GM20431 (cell line): ENCODE data around the gene RGS1.

Experiments
- in situ Hi-C: fragments of 300-500 bp; cut with MseI, MboI; formaldehyde crosslinking; loops from one replicate; pipeline ENCODE4 v1.15.0; 2020; ENCODE audit warnings: low sequenced_read_pairs; ENCODE audit not compliant: unreplicated experiment

The RGS1 gene

GRCh38 chr1:192579010-192579738 lies 3.6 kb downstream of the RGS1 start:
- in situ Hi-C loops = no loop called here

DNA sequence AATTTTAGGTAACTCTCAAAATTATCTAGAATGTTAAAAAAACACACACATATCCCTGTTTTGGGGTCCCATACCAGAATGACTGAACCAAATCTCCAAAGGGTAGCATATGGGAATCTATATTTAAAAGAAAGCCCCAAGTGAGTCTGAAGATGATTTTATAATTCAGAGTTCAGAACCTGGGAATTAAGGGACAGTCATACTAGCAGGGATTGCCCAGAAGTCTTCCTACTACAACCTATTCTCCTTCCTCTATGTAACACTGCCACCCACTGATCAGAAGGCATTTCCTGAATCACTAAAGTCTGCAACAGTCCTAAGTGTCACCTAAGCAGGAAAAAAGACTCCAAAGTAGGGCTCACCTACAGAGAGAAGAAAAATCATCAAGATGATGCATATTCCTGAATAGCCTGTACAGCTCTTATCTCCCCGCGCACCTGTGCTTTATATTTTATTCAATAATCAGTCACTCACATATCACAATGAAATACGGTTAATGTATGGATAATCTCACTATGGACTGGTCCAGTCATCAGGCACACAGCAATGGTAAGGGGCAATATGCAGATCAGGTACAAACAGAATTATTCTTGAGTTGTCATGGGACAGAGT lies 4.9 kb downstream of the RGS1 start:
- in situ Hi-C loops = no loop called here

- in situ Hi-C loops = no loop called here
Measured at GRCh38 chr1:192581131-192581927, 5.8 kb downstream of the RGS1 start.

GRCh38 chr1:192584866-192585265 lies 9.3 kb downstream of the RGS1 start:
- in situ Hi-C loops = no loop called here

- in situ Hi-C loops = no loop called here
Measured at GRCh38 chr1:192587386-192588266, 12.1 kb downstream of the RGS1 start.

GRCh38 chr1:192588546-192588945 lies 13.0 kb downstream of the RGS1 start:
- in situ Hi-C loops = no loop called here

- in situ Hi-C loops = no loop called here
Measured at GRCh38 chr1:192589813-192590212, 14.2 kb downstream of the RGS1 start.

GRCh38 chr1:192592517-192592916 lies 16.9 kb downstream of the RGS1 start:
- in situ Hi-C loops = no loop called here

DNA sequence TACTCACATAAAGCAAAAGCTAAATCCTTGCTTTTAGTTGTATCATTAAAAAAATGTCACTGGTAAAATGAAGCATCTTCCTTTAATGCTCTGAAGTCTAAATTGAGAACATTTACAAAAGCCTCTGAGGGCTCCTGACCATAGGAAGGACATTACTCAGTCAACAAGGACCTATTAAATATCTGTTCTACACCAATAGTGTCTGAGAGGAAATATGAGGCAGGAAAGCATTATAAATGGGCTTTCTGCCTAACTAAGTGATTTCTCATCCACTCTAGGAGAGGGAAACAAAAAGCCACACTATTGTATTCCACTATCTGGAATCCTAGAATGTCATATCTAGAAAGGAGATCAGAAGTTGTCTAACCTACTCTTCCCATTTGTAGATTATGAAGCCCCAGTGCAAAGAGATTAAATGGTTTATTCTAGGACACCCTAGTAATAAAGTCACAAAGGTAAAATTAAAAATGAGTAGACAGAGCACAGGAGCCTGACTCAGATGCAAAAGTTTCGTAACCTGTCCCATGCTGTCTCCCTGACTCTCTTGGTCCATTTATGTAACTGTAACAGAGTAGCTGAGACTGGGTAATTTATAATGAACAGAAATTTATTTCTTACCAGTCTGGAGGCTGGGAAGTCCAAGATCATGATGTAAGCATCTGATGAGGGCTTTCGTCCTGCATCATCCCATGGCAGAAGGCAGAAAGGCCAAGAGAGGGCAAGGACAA lies 17.6 kb downstream of the RGS1 start:
- in situ Hi-C loops = no loop called here

DNA sequence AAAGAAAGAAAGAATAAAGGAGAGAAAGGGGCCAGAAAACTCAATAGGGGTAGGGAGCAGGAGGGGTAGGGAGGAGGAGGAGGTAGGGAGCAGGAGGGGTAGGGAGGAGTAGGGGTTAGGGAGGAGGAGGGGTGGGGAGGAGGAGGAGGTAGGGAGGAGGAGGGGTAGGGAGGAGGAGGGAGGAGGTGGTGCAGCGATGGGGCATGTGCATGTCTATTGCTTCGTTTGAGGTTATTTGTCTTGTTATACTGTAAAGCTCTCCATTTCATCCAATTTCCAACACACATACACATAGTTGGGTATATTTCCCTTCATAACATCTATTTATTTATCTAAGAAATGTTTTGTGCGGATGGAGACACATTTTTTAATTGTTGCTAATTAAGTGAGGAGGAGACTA lies 19.7 kb downstream of the RGS1 start:
- in situ Hi-C loops = no loop called here

DNA sequence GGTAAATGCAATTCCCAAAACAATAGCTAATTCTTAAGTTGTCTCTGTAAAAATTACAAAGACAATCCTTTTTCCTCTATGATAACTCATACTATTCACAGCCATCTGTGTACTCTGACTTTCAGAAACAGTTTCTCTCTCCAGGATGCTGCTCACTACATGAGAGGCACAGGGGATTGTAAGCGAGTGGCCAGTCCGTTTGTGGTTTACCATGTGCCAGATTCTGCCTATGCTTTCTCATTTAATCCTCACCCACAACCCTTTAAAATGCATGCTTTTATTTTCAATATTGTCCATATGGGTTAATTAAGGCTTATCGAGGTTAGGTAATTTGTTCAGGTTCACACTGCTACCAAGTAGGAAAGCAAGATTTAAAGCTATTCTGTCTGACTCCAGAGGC lies 23.0 kb downstream of the RGS1 start:
- in situ Hi-C loops = no loop called here

- in situ Hi-C loops = loop anchor here (25.0 kb wide), 1 partner anchor 113 kb away; no protein-coding TSS in a partner anchor
Measured at GRCh38 chr1:192600275-192600674, 24.7 kb downstream of the RGS1 start.

- in situ Hi-C loops = loop anchor here (25.0 kb wide), 1 partner anchor 114 kb away; no protein-coding TSS in a partner anchor
Measured at GRCh38 chr1:192601143-192601542, 25.6 kb downstream of the RGS1 start.

DNA sequence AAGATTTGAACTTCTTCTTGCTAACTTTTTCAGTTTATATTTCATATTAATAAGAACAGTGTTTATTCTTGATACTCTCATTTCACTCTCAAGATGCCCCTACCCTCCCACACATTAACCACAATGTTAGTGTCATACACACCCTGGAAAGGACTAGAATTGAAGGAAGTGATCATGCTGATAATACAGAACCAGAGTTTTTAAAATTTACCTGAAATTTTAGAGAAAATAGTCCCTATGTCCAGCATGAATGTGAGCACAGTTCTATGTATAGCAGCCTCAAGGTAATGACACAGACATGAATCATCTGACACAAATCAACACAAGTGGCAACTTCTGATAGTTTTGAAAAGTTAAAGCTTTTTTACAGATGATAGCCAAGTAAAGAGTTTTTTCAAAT lies 26.0 kb downstream of the RGS1 start:
- in situ Hi-C loops = loop anchor here (25.0 kb wide), 1 partner anchor 114 kb away; no protein-coding TSS in a partner anchor

- in situ Hi-C loops = loop anchor here (25.0 kb wide), 1 partner anchor 115 kb away; no protein-coding TSS in a partner anchor
Measured at GRCh38 chr1:192602757-192603156, 27.2 kb downstream of the RGS1 start.

- in situ Hi-C loops = loop anchor here (25.0 kb wide), 1 partner anchor 116 kb away; no protein-coding TSS in a partner anchor
Measured at GRCh38 chr1:192603218-192603787, 27.7 kb downstream of the RGS1 start.

- in situ Hi-C loops = loop anchor here (25.0 kb wide), 1 partner anchor 118 kb away; no protein-coding TSS in a partner anchor
Measured at GRCh38 chr1:192604979-192605620, 29.5 kb downstream of the RGS1 start.

DNA sequence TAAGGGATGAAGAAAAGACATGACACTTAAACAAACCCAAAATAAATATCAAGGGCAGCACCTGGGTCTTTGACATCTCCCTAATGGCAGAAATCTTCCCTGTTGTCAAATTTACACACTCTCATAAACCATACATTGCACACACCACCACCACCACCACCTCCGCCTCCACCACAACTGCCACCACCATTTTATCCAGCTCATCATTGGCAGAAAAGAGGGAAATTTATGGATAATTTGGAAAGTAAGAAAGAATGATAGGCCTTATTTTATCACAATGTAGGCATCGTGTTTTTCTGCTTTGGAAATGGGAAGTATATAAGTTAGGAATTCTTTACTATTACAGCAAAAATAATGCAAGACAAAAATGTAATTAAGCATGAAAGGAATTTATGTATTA lies 33.1 kb downstream of the RGS1 start:
- in situ Hi-C loops = loop anchor here (25.0 kb wide), 1 partner anchor 121 kb away; no protein-coding TSS in a partner anchor
